ENCODE data around the gene SMAD1.

DNA sequence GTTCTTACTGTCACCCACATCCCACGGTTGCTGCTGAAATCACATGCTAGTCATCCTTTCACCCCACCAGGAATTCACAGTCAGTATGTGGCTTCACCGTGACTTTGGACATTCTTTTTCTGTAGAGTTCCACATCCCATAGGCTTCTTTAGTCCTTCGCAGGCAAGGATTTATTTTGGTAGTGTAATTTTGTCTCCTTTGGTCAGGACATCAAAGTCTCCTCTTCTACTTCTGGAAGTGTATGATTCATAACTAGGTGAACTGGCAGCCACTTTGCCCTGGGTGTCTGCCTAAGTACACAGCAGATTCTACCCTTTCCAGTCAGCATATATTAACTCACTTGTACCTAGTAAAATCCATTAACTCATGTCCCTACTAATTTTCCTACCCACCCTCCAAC is 99.3 kb downstream of the SMAD1 start:
- TF ChIP-seq USF2 (IDR thresholded peaks at IDR 0.05; ENCODE audit: low read depth, low read length) (no peak), RAD21 (IDR thresholded peaks at IDR 0.05; ENCODE audit: low read length) (no peak), POLR2A (IDR thresholded peaks at IDR 0.05; ENCODE audit: low read depth, low read length) (no peak), CEBPB (IDR thresholded peaks at IDR 0.05; ENCODE audit: low read depth, low read length) (no peak)
- TF ChIP-seq, protein P1, sequence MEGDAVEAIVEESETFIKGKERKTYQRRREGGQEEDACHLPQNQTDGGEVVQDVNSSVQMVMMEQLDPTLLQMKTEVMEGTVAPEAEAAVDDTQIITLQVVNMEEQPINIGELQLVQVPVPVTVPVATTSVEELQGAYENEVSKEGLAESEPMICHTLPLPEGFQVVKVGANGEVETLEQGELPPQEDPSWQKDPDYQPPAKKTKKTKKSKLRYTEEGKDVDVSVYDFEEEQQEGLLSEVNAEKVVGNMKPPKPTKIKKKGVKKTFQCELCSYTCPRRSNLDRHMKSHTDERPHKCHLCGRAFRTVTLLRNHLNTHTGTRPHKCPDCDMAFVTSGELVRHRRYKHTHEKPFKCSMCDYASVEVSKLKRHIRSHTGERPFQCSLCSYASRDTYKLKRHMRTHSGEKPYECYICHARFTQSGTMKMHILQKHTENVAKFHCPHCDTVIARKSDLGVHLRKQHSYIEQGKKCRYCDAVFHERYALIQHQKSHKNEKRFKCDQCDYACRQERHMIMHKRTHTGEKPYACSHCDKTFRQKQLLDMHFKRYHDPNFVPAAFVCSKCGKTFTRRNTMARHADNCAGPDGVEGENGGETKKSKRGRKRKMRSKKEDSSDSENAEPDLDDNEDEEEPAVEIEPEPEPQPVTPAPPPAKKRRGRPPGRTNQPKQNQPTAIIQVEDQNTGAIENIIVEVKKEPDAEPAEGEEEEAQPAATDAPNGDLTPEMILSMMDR (conservative IDR thresholded peaks at IDR 0.05; ENCODE audit: low read depth, low read length): no peak
